ENCODE data around the gene MYOF.
"Not testable (repeated sequence)": the region's sequence is repeated elsewhere in the genome, so short reads cannot be mapped to it uniquely, and the experiment has no call there.

Gene MYOF

GRCh38 chr10:93471110-93471651 is 11.0 kb downstream of the MYOF start:
- H3K27ac Mint-ChIP-seq, result peak overlapping the region; percentile 25
- intact Hi-C loops (cut with micrococcal nuclease), result no loop called here

GRCh38 chr10:93469454-93469853 is 12.7 kb downstream of the MYOF start:
- Mint-ChIP-seq H3K4me3 (no peak overlapping the region), H3K36me3 (ENCODE audit: low read depth) (no peaks in the 10 kb centered on the region), H3K27ac (peak overlapping the region; percentile 0), H3K9me3 (no peaks in the 10 kb centered on the region), H3K4me1 (ENCODE audit: low read depth) (peaks cover 73% of the 10 kb centered on the region), H3K27me3 (no peaks in the 10 kb centered on the region)
- intact Hi-C loops (cut with micrococcal nuclease), result no loop called here

More at GRCh38 chr10:93471110-93471651, 11.0 kb downstream of the MYOF start:
- Mint-ChIP-seq H3K36me3 (ENCODE audit: low read depth) (no peaks in the 10 kb centered on the region), H3K4me1 (ENCODE audit: low read depth) (peaks cover 65% of the 10 kb centered on the region), H3K4me3 (no peak overlapping the region), H3K9me3 (no peaks in the 10 kb centered on the region), H3K27me3 (no peaks in the 10 kb centered on the region)

- Mint-ChIP-seq H3K27me3 (no peaks in the 10 kb centered on the region), H3K9me3 (no peaks in the 10 kb centered on the region), H3K4me3 (no peak overlapping the region), H3K36me3 (ENCODE audit: low read depth) (no peaks in the 10 kb centered on the region), H3K27ac (peak overlapping the region; percentile 0), H3K4me1 (ENCODE audit: low read depth) (peaks cover 73% of the 10 kb centered on the region)
- intact Hi-C loops (cut with micrococcal nuclease), result no loop called here
Measured at GRCh38 chr10:93468461-93469213, 13.5 kb downstream of the MYOF start.

- intact Hi-C loops (cut with micrococcal nuclease); H3K36me3 Mint-ChIP-seq (ENCODE audit: low read depth); H3K9me3 Mint-ChIP-seq; H3K4me3 Mint-ChIP-seq; H3K27me3 Mint-ChIP-seq; H3K27ac Mint-ChIP-seq: not testable (repeated sequence)
- peaks cover 78% of the 10 kb centered on the region for H3K4me1 Mint-ChIP-seq (ENCODE audit: low read depth)
Measured at GRCh38 chr10:93467635-93468034, 14.5 kb downstream of the MYOF start.

GRCh38 chr10:93465806-93466675 is 16.1 kb downstream of the MYOF start:
- H3K4me3 Mint-ChIP-seq, result peak overlapping the region; percentile 6
- peak overlapping the region; percentile 71 for H3K27ac Mint-ChIP-seq
- H3K9me3 Mint-ChIP-seq, result no peaks in the 10 kb centered on the region
- H3K4me1 Mint-ChIP-seq (ENCODE audit: low read depth), result peaks cover 75% of the 10 kb centered on the region
- no peaks in the 10 kb centered on the region for H3K36me3 Mint-ChIP-seq (ENCODE audit: low read depth)
- no peaks in the 10 kb centered on the region for H3K27me3 Mint-ChIP-seq
- intact Hi-C loops (cut with micrococcal nuclease), result no loop called here

DNA sequence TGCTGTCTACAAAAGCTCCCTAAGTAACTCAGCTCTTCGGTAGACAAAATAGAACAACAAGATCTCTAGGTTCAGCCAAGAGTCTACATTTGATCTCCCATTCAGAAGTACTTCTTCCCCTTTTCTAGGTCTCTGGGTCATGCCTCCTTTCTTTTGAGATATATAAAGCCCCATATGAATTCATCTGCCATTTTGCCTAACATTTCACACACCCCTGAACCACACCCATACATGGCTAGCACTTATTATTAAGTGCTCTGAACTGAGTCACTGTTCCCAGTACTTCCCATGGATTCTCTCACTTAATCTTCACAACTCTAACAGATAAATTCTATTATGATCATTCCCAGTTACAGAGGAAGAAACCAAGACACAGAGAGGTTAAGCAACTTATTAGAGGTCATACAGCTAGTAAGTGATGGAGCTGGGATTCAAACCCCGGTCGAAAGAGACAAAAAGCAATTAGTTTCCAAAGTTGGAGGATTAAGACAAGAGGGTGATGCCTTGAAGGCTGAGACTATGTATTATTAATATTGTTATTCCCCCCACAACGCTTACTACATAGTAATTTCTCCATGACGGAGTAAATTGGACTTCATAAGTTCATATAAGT is 17.3 kb downstream of the MYOF start:
- intact Hi-C loops (cut with micrococcal nuclease), result no loop called here
- peaks cover 10% of the 10 kb centered on the region for H3K36me3 Mint-ChIP-seq (ENCODE audit: low read depth)
- peak overlapping the region; percentile 66 for H3K27ac Mint-ChIP-seq
- H3K27me3 Mint-ChIP-seq, result no peaks in the 10 kb centered on the region
- H3K4me3 Mint-ChIP-seq, result no peak overlapping the region
- H3K9me3 Mint-ChIP-seq, result no peaks in the 10 kb centered on the region
- peaks cover 73% of the 10 kb centered on the region for H3K4me1 Mint-ChIP-seq (ENCODE audit: low read depth)

GRCh38 chr10:93463723-93464476 is 18.2 kb downstream of the MYOF start:
- H3K27ac Mint-ChIP-seq, result peak overlapping the region; percentile 66
- peaks cover 14% of the 10 kb centered on the region for H3K36me3 Mint-ChIP-seq (ENCODE audit: low read depth)
- no peak overlapping the region for H3K4me3 Mint-ChIP-seq
- H3K9me3 Mint-ChIP-seq, result no peaks in the 10 kb centered on the region
- no peaks in the 10 kb centered on the region for H3K27me3 Mint-ChIP-seq
- peaks cover 74% of the 10 kb centered on the region for H3K4me1 Mint-ChIP-seq (ENCODE audit: low read depth)
- intact Hi-C loops (cut with micrococcal nuclease), result no loop called here

GRCh38 chr10:93462881-93463280 is 19.3 kb downstream of the MYOF start:
- no peak overlapping the region for H3K4me3 Mint-ChIP-seq
- peaks cover 14% of the 10 kb centered on the region for H3K36me3 Mint-ChIP-seq (ENCODE audit: low read depth)
- H3K27ac Mint-ChIP-seq, result peak overlapping the region; percentile 65
- H3K4me1 Mint-ChIP-seq (ENCODE audit: low read depth), result peaks cover 68% of the 10 kb centered on the region
- H3K9me3 Mint-ChIP-seq, result no peaks in the 10 kb centered on the region
- H3K27me3 Mint-ChIP-seq, result no peaks in the 10 kb centered on the region
- intact Hi-C loops (cut with micrococcal nuclease), result no loop called here

GRCh38 chr10:93462371-93462770 is 19.8 kb downstream of the MYOF start:
- Mint-ChIP-seq H3K4me1 (ENCODE audit: low read depth) (peaks cover 68% of the 10 kb centered on the region), H3K36me3 (ENCODE audit: low read depth) (peaks cover 14% of the 10 kb centered on the region), H3K4me3 (no peak overlapping the region), H3K27ac (peak overlapping the region; percentile 65), H3K9me3 (no peaks in the 10 kb centered on the region), H3K27me3 (no peaks in the 10 kb centered on the region)
- intact Hi-C loops (cut with micrococcal nuclease), result no loop called here

DNA sequence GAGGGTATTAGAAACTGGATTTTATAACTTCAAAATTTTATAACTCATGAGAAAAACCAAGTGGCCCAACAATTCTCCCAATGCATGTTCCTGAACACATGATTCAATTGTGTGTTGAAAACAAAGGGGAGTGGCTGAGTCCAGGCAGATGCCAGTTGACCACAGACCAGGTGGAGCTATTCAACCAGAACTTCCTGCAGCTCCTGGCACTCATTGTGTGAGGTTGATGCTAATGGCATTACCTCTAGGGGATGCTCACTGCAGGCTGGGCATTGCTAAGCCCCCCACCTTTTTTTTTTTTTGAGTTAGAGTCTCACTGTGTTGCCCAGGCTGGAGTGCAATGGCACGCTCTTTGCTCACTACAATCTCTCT is 20.3 kb downstream of the MYOF start:
- Mint-ChIP-seq H3K9me3 (no peaks in the 10 kb centered on the region), H3K4me1 (ENCODE audit: low read depth) (peaks cover 66% of the 10 kb centered on the region), H3K27ac (peak overlapping the region; percentile 13), H3K4me3 (no peak overlapping the region), H3K27me3 (no peaks in the 10 kb centered on the region), H3K36me3 (ENCODE audit: low read depth) (peaks cover 16% of the 10 kb centered on the region)
- intact Hi-C loops (cut with micrococcal nuclease), result no loop called here

GRCh38 chr10:93461109-93461806 is 20.9 kb downstream of the MYOF start:
- peak overlapping the region; percentile 13 for H3K27ac Mint-ChIP-seq
- H3K27me3 Mint-ChIP-seq, result no peaks in the 10 kb centered on the region
- peaks cover 60% of the 10 kb centered on the region for H3K4me1 Mint-ChIP-seq (ENCODE audit: low read depth)
- intact Hi-C loops (cut with micrococcal nuclease), result no loop called here
- H3K9me3 Mint-ChIP-seq, result no peaks in the 10 kb centered on the region
- no peak overlapping the region for H3K4me3 Mint-ChIP-seq
- H3K36me3 Mint-ChIP-seq (ENCODE audit: low read depth), result peaks cover 21% of the 10 kb centered on the region

GRCh38 chr10:93459466-93459865 is 22.7 kb downstream of the MYOF start:
- Mint-ChIP-seq H3K36me3 (ENCODE audit: low read depth) (peaks cover 32% of the 10 kb centered on the region), H3K9me3 (no peaks in the 10 kb centered on the region), H3K4me3 (no peak overlapping the region), H3K27me3 (no peaks in the 10 kb centered on the region), H3K27ac (no peak overlapping the region), H3K4me1 (ENCODE audit: low read depth) (peaks cover 42% of the 10 kb centered on the region)
- intact Hi-C loops (cut with micrococcal nuclease), result no loop called here

- H3K4me1 Mint-ChIP-seq (ENCODE audit: low read depth), result peaks cover 36% of the 10 kb centered on the region
- H3K36me3 Mint-ChIP-seq (ENCODE audit: low read depth), result peaks cover 32% of the 10 kb centered on the region
- intact Hi-C loops (cut with micrococcal nuclease), result no loop called here
Measured at GRCh38 chr10:93458821-93459257, 23.3 kb downstream of the MYOF start.

More at GRCh38 chr10:93458821-93459257, 23.3 kb downstream of the MYOF start:
- H3K27ac Mint-ChIP-seq, result peak overlapping the region; percentile 30
- H3K27me3 Mint-ChIP-seq, result no peaks in the 10 kb centered on the region
- no peak overlapping the region for H3K4me3 Mint-ChIP-seq
- H3K9me3 Mint-ChIP-seq, result no peaks in the 10 kb centered on the region

All from dendritic cell treated with granulocyte-macrophage colony-stimulating factor and Interleukin-4, amounts not matched to agents 40 ng/mL and 50 ng/mL, for 4 days (primary cell).